Measurements from ENCODE around the gene PCSK7.
"Not testable (repeated sequence)": the region's sequence is repeated elsewhere in the genome, so short reads cannot be mapped to it uniquely, and the experiment has no call there.

The PCSK7 gene

DNA sequence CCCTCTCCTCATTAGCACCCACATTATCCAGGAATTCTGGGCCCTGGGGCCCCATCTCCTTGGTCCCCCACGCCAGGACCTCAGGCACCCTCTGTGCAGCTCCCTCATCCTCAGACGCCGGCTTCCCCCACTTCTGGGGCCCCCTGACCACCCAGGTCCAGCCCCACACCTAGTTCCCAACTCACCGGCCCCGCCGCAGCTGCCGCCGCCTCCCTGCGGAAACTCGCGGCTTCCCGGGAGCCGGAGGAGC is at the start of gene PCSK7:
PCSK7 (minus strand) TSS at position 232 of the 250 bp plus-strand sequence. CDS start 2,229 bp downstream, outside the sequence.
- DNase-seq: no peak

DNA sequence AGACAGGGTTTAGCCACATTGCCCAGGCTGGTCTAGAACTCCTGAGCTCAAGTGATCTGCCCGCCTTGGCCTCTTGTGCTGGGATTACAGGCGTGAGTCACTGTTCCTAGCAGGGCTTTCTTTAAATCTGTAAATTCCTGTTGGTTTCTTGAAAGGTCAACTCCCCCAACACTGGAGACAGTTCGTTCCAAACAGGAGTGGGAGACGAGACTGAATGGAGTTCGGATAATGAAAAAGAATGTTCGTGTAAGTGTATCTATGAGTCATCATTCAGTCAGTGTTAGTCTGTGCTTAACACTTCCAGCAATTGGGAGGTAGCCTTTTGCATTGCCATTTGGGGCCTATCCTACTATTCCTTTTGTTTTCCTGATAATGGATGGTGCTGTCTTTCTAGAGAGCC is 49.3 kb upstream of the PCSK7 start:
- no peak for DNase-seq

GRCh38 chr11:117279711-117280376 is 48.0 kb upstream of the PCSK7 start:
- DNase-seq: no peak

GRCh38 chr11:117278347-117278746 is 46.5 kb upstream of the PCSK7 start:
- DNase-seq: no peak

GRCh38 chr11:117273550-117274289 is 41.8 kb upstream of the PCSK7 start:
- no peak for DNase-seq

- not testable (repeated sequence) for DNase-seq
Observed at GRCh38 chr11:117272175-117272574, 40.3 kb upstream of the PCSK7 start.

- no peak for DNase-seq
Observed at GRCh38 chr11:117271208-117271607, 39.3 kb upstream of the PCSK7 start.

DNA sequence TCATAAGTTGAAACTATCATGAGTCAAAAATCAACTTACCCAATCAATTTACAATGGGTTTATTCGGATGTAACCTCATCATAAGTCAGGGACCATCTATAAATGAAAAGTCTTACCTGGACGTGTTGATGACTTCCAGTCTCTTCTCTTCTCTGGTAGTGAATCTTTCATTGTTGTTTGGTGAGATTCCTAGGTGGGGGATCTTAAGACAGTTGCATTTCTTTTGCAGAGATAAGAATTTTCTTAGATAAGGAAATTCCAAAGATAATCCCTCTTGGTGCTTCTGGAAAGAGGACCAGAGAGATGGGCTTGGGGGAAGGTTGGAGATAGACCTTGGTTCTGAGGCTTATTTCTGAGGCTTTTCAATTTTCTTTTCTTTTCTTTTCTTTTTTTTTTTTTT is 38.0 kb upstream of the PCSK7 start:
- DNase-seq: no peak

DNA sequence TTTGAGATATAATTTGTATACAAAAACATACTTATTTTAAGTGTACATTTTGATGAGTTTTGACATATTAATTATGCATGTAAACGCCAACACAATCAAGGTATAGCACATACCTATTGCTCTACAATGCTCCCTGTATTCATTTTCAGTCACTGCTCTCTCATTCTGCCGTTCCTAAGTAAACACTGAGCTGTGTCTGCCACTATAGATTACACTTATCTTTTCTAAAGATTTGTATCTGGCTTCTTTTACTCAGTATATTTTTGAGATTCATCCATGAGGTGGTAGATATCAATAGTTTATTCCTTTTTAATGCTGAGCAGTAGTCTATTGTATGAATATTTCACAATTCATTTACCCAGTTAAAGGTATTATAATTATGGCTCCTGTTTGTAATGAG is 33.9 kb upstream of the PCSK7 start:
- DNase-seq: no peak

DNA sequence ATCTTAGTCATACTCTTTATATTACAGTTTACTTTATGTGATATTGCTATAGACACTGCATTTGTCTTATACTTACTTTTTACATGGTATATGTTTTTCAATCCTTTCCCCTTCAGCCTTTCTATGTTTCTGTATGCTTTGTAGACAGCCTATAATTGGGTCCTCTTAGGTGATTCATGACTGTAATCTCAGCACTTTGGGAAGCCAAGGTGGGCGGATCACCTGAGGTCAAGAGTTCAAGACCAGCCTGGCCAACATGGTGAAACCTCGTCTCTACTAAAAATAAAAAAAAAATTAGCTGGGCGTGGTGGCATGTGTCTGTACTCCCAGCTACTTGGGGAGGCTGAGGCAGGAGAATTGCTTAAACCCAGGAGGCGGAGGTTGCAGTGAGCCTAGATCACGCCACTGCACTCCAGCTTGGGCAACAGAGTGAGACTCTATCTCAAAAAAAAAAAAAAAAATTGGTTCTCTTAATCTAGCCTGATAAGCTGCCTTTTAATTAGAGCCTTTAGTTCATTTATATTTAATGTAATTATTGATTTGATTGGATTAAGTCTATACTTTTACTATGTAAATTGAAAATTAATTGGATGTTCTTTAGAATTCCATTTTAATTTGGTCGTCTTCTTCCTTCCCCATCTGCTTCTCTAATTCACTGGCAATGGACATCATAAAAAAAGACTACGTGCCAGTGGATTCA is 32.9 kb upstream of the PCSK7 start:
- DNase-seq: not testable (repeated sequence)

DNA sequence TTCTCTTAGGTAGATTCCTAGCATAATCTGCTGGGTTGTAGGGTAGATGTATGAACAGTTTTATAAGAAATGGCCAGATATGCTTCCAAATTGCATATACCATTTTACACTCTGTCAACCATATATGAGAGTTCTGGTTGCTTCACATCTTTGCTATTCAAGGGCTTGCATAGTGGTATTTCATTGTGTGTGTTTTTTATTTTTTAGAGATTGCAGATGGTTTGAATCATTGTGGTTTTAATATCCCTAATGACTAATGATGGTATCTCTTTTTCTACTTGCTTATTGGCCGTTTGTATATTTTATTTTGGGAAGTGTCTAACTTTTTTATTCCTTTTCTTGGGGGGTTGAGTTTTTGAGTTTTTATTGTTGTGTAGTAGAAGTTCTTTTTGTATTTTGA is 27.5 kb upstream of the PCSK7 start:
- DNase-seq: no peak

DNA sequence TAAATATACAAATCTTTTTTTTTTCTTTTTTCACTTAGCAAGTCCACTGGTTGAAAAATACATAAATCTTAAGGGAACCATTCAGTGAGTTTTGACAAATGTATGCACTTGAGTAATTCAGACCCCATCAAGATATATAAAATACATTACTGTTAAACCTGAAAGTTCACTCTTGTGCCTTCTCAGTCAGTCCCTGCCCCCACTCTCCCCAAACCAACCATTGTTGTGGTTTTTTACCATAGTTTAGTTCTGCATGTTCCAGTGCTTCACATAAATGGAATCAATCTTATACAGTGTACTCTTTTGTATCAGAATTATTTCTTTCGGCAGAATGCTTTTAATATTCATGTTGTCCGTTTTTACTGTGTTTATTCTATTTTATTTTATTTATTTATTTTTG is 26.7 kb upstream of the PCSK7 start:
- DNase-seq: no peak

GRCh38 chr11:117256573-117256972 is 24.7 kb upstream of the PCSK7 start:
- DNase-seq: no peak

- DNase-seq: no peak
Observed at GRCh38 chr11:117255966-117256365, 24.1 kb upstream of the PCSK7 start.

DNA sequence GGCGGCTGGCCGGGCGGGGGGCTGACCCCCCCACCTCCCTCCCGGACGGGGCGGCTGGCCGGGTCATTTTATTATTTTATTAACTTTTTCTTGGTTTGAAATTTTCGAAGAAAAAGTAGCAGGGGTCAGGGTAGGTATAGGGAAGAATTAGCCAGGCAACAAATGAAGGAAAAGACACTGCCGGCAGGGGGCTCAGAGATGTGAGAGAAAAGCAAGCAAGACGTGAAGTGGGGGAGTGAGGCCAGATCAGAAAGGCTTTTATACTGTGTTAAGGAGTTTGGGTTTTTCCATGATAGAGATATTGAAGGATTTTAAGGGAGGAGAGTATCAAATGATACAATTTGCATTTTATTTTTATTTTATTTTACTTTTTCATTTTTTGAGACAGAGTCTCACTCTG is 19.6 kb upstream of the PCSK7 start:
- no peak for DNase-seq

- no peak for DNase-seq
Observed at GRCh38 chr11:117249571-117249970, 17.7 kb upstream of the PCSK7 start.

DNA sequence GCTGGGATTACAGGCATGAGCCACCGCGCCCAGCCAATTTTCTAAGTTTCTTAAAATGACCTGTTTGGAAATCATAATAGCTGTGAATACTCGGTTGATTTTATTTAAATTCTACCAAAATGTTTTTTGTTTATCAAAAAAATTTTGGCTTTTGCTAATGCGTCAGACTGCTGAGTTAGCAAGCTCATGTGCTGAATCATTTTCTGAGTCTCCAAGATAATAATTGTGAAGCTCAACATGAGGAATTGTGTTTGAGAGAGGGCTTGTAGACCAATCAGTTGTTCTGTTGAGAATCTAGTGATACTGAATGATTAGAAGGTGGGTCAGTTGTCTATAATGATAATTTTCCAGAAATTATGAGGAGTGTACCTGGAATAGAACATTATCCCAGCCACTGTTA is 16.5 kb upstream of the PCSK7 start:
- DNase-seq: no peak

GRCh38 chr11:117239295-117239694 is 7.4 kb upstream of the PCSK7 start:
- no peak for DNase-seq

GRCh38 chr11:117238221-117238620 is 6.3 kb upstream of the PCSK7 start:
- no peak for DNase-seq

- DNase-seq: peak; percentile 37
Observed at GRCh38 chr11:117232911-117233409, 1.1 kb upstream of the PCSK7 start.

DNA sequence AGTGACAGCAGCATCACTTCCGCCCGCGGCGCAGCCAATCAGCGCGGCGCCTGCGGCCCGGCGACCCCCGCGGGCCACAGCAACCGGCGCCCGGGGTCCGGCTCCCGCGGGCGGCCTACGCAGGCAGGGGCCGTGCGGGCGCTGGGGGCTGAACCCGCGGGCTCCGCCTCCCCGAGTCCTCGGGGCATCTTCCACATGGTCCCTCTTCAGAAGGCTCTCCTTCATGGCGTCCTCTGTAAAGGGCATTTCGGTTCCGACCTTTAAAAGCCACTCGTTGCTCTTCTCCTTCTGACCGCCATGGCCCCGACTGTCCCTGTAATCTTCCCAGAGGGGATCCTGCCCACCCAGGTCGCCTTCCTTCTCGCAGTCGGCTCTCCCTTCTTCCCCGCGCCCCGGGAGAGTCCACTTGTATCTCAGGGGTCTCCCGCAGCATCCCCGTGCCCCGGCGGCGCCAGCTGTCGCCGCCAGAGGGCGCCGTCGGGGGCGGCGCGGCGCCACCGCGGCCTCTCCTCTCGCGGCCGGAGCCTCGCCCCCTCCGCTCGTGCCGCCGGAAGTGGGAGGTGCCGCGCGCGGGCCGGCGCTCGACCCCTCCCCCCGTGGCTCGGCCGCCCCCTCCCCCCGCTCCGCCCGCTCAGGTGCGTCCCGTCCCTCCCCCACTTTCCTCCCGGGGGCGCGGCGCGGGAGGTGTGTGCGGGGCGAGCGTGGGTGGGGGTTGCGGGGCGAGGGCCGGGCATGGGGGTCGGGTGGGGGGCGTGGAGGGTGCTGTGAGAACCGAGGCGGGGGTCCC is 412 bp upstream of the PCSK7 start, which contains the start of gene RNF214:
RNF214 (plus strand) TSS at position 580 of the 787 bp plus-strand sequence. CDS start 1,602 bp downstream, outside the sequence.
- peak; percentile 79 for DNase-seq

GRCh38 chr11:117230999-117231841 is 653 bp downstream of the PCSK7 start:
- no peak for DNase-seq

All from stimulated activated CD8-positive, alpha-beta memory T cell treated with anti-CD3 and anti-CD28 coated beads, Interleukin-4, amount 100 ng/mL, for 48 hours (primary cell).